T-helper 2 cell treated with Interferon-gamma antibody and Interleukin-4, amounts not matched to agents 100 ng/mL and 5 ng/mL, for 36 hours (primary cell): ENCODE results near the gene ALG14. TPM values are rescaled to one million over a fixed set of nuclear protein-coding genes. Genes with fewer than 3 reads are reported as not detected.
"Not testable (repeated sequence)": the region's sequence is repeated elsewhere in the genome, so short reads cannot be mapped to it uniquely, and the experiment has no call there.

Experiments used
- intact Hi-C: fragments of 100-400 bp; cut with micrococcal nuclease; formaldehyde crosslinking; loops from one replicate; pipeline ENCODE4 v1.15.1; 2023
- total RNA-seq: library from RNA; stranded (reverse); gene quantifications from 2 replicates; pipeline ENCODE4 v1.2.3, GENCODE V29; 2022

ALG14 gene
- total RNA-seq, 1 donor from 2014 or later = 3.0 TPM

GRCh38 chr1:94958081-94958480 is 114.7 kb downstream of the ALG14 start:
- intact Hi-C loops = no loop called here

DNA sequence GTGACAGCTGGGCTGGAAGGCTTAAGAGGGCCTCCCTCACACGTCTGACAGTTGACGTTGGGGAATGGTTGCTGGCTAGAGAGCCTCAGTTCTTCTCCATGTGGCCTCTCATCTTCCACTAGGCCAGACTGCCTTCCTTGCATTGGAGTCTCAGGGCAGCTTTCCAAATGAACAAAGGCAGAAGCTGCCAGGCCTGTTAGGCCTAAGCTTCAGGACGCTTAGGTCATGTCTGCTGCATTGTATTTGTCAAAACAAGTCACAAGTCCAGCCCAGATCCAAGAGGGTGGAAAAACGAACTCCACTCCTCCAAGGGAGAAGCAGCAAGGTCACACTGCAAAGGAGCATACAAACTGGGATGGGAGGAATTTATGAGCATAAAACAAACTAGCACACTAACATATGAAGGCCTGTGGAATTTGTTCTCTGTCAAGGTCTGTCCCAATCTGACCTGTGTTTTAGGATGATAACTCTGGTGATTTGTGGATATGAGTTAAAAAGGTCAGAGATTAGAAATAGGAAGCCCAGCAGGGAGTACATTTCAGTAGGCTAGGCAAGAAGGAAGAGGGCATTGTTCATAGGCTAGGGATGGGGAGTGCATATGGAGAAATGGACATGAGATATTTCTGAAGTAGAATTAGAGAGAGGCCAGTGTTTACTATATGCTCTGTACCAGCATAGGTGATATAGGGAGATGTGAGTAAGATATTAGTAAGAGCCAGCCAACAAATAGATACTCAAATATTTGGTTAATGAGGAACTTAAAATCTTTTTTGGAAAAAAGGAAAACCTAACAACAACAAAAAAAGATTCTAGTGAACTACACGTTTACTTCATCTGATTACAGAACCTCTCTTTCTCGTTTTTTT is 116.8 kb downstream of the ALG14 start:
- intact Hi-C loops = no loop called here

- intact Hi-C loops = no loop called here
Observed at GRCh38 chr1:94954263-94955220, 118.2 kb downstream of the ALG14 start.

DNA sequence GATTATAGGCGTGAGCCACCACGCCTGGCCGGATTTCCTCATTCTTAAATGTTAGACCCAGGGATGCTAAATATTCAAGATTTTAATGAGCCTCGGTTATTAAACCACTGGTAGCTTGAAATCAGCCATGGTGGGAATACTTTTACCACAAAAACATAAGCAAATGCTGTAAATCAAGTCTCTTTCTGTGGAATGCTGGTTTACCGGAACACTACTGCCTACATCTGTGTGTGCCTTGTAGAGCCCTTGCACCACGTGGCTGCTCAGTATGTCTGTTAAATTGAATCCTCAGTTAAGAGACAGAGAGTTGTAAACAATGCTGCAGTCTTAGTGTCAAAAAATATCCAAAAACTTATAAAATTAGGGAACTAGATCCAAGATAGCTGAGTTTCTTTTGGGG is 119.0 kb downstream of the ALG14 start:
- intact Hi-C loops = no loop called here

DNA sequence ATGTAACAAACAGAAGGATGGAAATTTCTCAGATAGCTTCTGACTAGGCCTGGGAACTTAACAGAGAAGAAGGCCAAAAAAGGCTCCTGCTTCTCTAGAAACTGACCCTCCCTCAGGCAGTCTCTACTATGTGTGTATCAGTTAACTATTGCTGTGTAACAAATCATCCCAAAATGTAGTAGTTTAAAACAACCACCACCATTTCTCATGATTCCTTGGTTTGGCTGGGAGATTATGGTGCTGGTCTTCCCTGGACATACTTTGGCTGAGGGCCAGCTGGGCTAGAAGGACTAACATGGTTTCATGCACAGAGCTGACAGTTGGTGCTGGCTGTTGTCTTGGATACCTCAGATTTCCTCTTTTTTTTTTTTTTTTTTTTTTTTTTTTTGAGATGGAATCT is 119.6 kb downstream of the ALG14 start:
- intact Hi-C loops = no loop called here

- intact Hi-C loops = no loop called here
Observed at GRCh38 chr1:94952539-94952938, 120.2 kb downstream of the ALG14 start.

GRCh38 chr1:94951509-94952208 is 121.1 kb downstream of the ALG14 start:
- intact Hi-C loops = no loop called here

DNA sequence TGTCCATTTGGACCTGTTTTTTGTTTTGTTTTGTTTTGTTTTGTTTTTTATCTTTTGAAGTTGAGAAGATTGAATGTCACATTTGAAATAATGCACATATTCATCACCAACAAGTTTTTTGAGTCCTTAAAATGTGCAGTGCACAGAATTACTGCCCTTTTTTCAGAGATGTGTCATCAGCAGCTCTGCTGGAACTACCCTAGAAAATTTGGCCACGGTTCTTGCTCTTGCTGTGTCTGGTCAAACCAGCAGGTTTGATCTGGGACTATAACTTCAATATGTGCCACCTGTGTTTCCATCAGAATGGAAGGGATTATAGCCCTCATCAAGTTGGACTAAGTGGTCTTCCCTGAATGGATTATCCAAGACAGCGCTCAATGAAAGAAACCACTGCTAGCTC is 121.7 kb downstream of the ALG14 start:
- intact Hi-C loops = no loop called here

DNA sequence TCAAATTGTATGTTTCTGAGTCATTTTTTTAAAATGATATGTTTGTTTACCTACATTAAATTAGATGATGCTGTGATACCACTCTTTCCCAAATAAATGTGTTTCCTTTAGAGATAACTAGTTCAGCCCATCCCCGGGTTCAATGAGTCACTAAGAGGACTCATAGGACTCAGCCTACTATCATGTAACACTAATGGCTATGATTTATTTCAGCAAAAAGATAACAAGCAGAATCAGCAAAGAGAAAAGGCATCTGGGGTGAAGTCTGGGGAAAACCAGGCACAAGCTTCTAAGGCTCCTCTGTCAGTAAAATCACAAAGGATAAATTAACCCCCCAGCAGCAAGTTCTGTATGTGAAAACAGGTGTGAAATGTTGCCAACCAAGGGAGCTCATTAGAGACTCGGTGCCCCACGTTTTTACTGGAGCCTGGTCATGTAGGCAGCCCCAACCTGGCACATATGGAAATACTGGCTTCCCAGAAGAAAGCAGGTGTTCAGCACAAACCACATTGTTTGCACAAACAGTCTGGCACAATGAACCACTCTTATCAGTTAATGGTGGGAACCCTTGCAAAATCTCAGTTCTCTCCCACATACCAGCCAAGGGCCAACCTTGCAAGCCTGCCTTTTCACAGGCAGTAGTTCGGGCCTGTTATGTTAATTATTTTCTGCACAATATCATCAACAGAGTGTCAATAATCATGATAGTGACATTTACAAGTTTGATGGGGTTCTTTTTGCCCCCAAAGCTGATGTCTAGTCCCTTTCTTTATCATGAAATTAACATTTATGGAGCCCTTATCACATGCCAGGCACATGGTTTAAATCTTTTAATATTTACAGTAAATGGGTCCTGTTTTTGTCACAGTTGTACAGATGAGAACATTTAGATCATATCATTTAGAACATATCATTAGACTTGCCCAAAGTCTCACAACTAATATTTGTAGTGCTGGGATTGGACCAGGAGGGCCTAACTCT is 122.8 kb downstream of the ALG14 start:
- intact Hi-C loops = no loop called here

DNA sequence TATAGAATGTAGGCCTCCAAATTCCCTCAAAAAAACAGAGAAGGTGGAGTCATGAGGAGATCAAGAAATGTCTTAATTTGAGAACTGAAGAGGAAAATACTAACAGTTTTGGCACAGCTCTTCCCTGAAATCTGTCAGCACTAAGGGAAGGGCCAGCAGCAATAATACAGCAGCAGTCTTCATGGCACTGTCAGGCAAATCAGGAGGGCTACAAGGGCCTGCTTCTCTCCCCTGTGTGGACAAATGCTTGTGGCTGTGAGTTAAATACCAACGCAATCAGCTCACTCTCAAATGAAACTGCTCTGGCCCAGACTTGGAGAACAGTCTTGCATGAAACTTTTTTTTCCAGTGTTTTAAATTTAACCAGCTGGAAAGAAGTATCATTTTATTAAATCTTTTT is 125.3 kb downstream of the ALG14 start:
- intact Hi-C loops = no loop called here

GRCh38 chr1:94946886-94947285 is 125.9 kb downstream of the ALG14 start:
- intact Hi-C loops = no loop called here

DNA sequence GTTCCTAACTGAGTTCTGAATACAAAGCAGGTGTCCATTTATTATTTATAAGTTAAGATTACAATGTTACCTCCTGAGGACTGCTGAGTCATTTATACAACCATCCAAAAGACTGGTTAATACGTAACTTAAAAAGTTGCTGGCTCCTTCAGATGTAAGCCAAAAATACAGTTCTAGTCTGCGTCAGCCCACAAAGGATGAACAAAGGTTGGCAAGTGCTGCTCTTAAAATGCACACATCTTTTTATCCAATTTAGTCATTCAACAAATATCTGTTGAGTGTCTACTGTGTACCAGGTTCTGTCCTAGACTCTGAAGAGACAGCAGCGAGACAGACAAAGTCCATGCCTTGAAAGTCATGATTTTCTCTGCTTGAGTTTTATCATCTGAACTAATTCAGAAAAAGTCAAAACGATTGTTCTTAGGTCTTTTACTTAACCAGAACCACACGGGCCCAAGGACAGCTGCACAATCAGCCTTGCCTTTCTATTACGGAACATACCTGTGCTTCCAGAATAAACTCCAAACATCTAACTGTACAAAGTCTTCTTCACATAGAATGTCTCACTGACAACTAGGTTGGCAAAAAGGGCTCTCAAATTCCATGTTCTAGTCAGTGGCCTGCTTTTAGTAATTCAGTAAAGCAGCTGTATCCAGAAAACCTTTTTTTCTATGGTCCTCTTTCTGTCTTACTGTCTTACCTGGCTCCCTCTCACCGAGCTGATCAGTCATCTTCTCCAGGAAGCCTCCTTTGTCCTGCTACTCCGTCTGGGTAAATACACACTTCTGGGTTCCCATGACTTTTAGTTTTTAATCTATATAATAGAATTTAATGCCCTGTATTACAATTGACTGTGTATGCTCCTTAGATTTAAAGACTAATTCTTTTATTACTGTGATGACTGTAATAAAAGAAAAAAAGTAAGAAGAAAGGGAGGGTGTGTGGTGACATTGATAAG is 130.3 kb downstream of the ALG14 start:
- intact Hi-C loops = no loop called here

DNA sequence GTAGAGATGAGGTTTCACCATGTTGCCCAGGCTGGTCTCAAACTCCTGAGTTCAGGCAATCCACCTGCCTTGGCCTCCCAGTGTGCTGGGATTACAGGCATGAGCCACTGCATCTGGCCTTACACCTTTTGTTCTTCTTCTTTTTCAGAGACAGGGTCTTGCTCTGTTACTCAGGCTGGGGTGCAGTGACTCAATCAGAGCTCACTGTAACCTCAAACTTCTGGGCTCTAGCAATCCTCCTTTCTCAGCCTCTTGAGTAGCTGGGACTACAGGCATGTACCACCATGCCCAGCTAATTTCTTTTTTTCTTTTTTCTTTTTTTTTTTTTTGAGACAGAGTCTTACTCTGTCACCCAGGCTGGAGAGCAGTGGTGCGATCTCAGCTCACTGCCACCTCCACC is 131.3 kb downstream of the ALG14 start:
- intact Hi-C loops = not testable (repeated sequence)

DNA sequence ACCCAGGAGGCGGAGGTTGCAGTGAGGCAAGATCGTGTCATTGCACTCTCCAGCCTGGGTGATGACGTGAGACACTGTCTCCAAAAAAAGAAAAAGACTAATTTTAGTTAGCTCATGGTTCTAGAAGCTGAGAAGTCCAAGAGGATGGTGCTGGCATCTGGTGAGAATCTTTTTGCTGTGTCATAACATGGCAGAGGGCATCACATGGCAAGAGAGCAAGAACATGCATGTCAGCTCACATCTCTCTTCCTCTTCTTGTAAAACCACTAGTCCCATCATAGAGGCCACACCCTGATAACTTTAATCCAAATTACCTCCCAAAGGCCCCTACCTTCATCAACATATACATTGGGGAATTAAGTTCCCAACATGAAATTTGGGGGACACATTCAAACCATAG is 132.0 kb downstream of the ALG14 start:
- intact Hi-C loops = no loop called here

- intact Hi-C loops = no loop called here
Observed at GRCh38 chr1:94937820-94938219, 134.9 kb downstream of the ALG14 start.

DNA sequence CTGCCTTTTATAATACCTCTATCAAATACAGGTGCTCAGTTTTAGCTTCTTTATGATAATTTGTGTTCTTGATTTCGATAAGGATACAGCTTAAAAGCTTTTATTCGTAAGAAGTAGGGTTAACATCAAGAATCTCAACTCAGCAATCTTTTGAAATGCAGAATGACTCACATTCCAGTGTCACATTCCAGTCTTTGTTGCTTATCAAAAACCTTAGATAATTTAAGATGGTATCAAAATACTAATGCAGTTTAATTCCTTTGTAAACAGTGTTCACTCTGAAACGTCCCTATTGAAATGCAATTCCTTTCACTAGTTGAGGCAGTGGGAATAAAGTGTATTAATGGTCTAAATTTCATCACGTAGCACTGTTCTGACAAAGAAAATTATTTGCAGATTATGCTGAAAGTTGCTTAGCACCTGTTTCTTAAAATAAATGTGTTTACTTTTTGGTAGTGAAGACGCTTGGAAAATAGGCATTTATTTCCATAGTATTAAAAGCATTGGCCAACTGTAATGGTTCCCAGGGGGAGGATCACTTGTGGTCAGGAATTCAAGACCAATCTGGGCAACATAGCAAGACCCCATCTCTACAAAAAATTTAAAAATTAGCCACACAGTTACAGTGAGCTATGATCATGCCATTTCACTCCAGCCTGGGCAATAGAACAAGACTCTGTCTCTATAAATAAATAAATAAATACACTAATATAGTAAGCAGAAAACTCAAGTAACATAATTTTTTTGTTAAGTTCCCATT is 135.7 kb downstream of the ALG14 start:
- intact Hi-C loops = no loop called here

- intact Hi-C loops = no loop called here
Observed at GRCh38 chr1:94935476-94935875, 137.3 kb downstream of the ALG14 start.

DNA sequence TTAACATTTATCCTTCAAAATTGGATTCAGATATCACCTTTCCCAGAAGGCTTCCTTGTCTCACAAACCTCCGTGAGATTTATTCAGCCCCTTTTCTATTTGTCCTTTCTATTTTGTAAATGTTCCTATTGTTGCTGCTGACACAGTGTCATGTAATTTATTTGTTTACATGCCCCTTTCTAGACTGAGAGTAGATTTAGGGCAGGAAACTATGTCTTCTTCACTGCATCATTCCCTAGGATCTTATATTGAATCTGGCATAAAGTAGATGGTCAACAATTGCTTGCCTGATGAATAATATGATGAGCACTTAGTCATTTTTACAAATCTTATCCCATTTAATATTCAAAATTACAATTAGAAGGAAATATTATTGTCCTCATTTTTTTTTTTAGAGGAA is 137.7 kb downstream of the ALG14 start:
- intact Hi-C loops = no loop called here

DNA sequence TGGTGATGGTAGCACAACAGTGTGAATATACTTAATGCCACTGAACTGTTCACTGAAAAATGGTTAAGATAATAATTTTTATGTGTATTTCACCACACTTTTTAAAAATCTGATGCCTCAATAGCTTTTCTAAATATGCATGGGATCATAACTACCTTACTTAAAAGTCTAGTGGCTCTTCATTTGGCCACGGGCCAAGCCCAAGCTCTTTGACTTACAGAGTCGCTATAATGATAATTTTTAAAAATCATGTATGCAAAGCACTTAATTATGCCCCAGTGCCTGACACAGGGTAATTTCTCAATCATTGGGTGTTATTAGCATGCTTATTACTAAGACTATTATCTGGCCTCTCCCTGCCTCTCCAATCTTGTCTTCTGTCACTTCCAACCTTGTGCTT is 138.2 kb downstream of the ALG14 start:
- intact Hi-C loops = no loop called here
